Activated naive CD4-positive, alpha-beta T cell treated with anti-CD3 and anti-CD28 coated beads, Interleukin-2, amount 10 ng/mL, durations not matched to agents 7 days and 5 days (primary cell): ENCODE results near the gene CHML.
"Not testable (repeated sequence)": the region's sequence is repeated elsewhere in the genome, so short reads cannot be mapped to it uniquely, and the experiment has no call there.

Experiments
- CTCF ChIA-PET: fragments of 350-600 bp; sonication (Branson Sonifier 250); formaldehyde crosslinking; loops from one replicate; lab custom pipeline; 2021; ENCODE audit warnings: antibody characterized with exemption; lab: Charles Lee
- DNase-seq: peaks from one replicate; pipeline ENCODE4 v3.0.0-alpha.2; 2020
- H3K27ac Mint-ChIP-seq: one replicate; pipeline ENCODE4 v1.8.0; 2021; ENCODE audit warnings: mild to moderate bottlenecking, moderate library complexity, mixed read lengths
- H3K27me3 Mint-ChIP-seq: one replicate; pipeline ENCODE4 v1.8.0; 2021; ENCODE audit warnings: mild to moderate bottlenecking, mixed read lengths
- H3K36me3 Mint-ChIP-seq: one replicate; pipeline ENCODE4 v1.8.0; 2021; ENCODE audit warnings: mixed read lengths
- H3K4me1 Mint-ChIP-seq: one replicate; pipeline ENCODE4 v1.8.0; 2021; ENCODE audit warnings: mixed read lengths
- H3K4me3 Mint-ChIP-seq: one replicate; pipeline ENCODE4 v1.8.0; 2021; ENCODE audit warnings: mild to moderate bottlenecking, moderate library complexity, mixed read lengths
- H3K9me3 Mint-ChIP-seq: one replicate; pipeline ENCODE4 v1.8.0; 2021; ENCODE audit warnings: mixed read lengths

CHML gene

GRCh38 chr1:241659016-241659415 lies 18.8 kb upstream of the CHML start:
- H3K9me3 Mint-ChIP-seq, H3K4me1 Mint-ChIP-seq, H3K4me3 Mint-ChIP-seq, DNase-seq, H3K36me3 Mint-ChIP-seq, H3K27me3 Mint-ChIP-seq, H3K27ac Mint-ChIP-seq, CTCF ChIA-PET: not testable (repeated sequence)

GRCh38 chr1:241658081-241658793 lies 18.1 kb upstream of the CHML start:
- H3K4me3 Mint-ChIP-seq, result no peak overlapping the region
- no peaks in the 10 kb centered on the region for H3K4me1 Mint-ChIP-seq
- DNase-seq, result no peak
- H3K9me3 Mint-ChIP-seq, result no peaks in the 10 kb centered on the region
- CTCF ChIA-PET, result no interaction called here
- H3K27me3 Mint-ChIP-seq, result no peaks in the 10 kb centered on the region
- no peaks in the 10 kb centered on the region for H3K36me3 Mint-ChIP-seq
- no peak overlapping the region for H3K27ac Mint-ChIP-seq

- Mint-ChIP-seq H3K36me3 (no peaks in the 10 kb centered on the region), H3K4me3 (no peak overlapping the region), H3K4me1 (no peaks in the 10 kb centered on the region), H3K27me3 (peaks cover 5% of the 10 kb centered on the region), H3K27ac (no peak overlapping the region), H3K9me3 (no peaks in the 10 kb centered on the region)
- no peak for DNase-seq
- CTCF ChIA-PET, result no interaction called here
Observed at GRCh38 chr1:241654641-241655040, 14.5 kb upstream of the CHML start.

- H3K4me3 Mint-ChIP-seq, result no peak overlapping the region
- CTCF ChIA-PET, result interaction anchor here (0.9 kb wide), 1 partner anchor 12 kb away, joined by 3 read pairs; no protein-coding TSS in a partner anchor
- no peaks in the 10 kb centered on the region for H3K36me3 Mint-ChIP-seq
- DNase-seq, result no peak
- H3K9me3 Mint-ChIP-seq, result no peaks in the 10 kb centered on the region
- peaks cover 5% of the 10 kb centered on the region for H3K27me3 Mint-ChIP-seq
- no peak overlapping the region for H3K27ac Mint-ChIP-seq
- no peaks in the 10 kb centered on the region for H3K4me1 Mint-ChIP-seq
Observed at GRCh38 chr1:241654019-241654418, 13.8 kb upstream of the CHML start.

- H3K27ac Mint-ChIP-seq, result peak within 1 kb of the TSS; percentile 20
- no peaks in the 10 kb centered on the region for H3K36me3 Mint-ChIP-seq
- H3K4me3 Mint-ChIP-seq, result no peak within 1 kb of the TSS
- no peak for DNase-seq
- no peaks in the 10 kb centered on the region for H3K4me1 Mint-ChIP-seq
- peaks cover 5% of the 10 kb centered on the region for H3K27me3 Mint-ChIP-seq
- H3K9me3 Mint-ChIP-seq, result no peaks in the 10 kb centered on the region
- CTCF ChIA-PET, result no interaction called here
Observed at GRCh38 chr1:241652012-241652411, 11.8 kb upstream of the CHML start, which contains the start of gene WDR64. Gene WDR64 (plus strand): TSS chr1:241652281. CDS start chr1:241652485, 204 bp downstream.

GRCh38 chr1:241648159-241648558 lies 8.0 kb upstream of the CHML start:
- Mint-ChIP-seq H3K36me3 (no peaks in the 10 kb centered on the region), H3K4me1 (no peaks in the 10 kb centered on the region), H3K4me3 (no peak overlapping the region), H3K27me3 (peaks cover 5% of the 10 kb centered on the region), H3K9me3 (no peaks in the 10 kb centered on the region), H3K27ac (no peak overlapping the region)
- CTCF ChIA-PET, result interaction anchor here (0.6 kb wide), 1 partner anchor 348 kb away, joined by 6 read pairs; no protein-coding TSS in a partner anchor
- no peak for DNase-seq

GRCh38 chr1:241647658-241648057 lies 7.5 kb upstream of the CHML start:
- Mint-ChIP-seq H3K36me3 (no peaks in the 10 kb centered on the region), H3K9me3 (no peaks in the 10 kb centered on the region), H3K4me3 (no peak overlapping the region), H3K27ac (no peak overlapping the region), H3K27me3 (peaks cover 5% of the 10 kb centered on the region), H3K4me1 (no peaks in the 10 kb centered on the region)
- CTCF ChIA-PET, result interaction anchor here (0.6 kb wide), 1 partner anchor 348 kb away, joined by 6 read pairs; no protein-coding TSS in a partner anchor
- DNase-seq, result no peak

- Mint-ChIP-seq H3K27ac (no peak overlapping the region), H3K36me3 (no peaks in the 10 kb centered on the region), H3K4me1 (no peaks in the 10 kb centered on the region), H3K27me3 (peaks cover 5% of the 10 kb centered on the region), H3K4me3 (no peak overlapping the region), H3K9me3 (peaks cover 3% of the 10 kb centered on the region)
- CTCF ChIA-PET, result no interaction called here
- DNase-seq, result no peak
Observed at GRCh38 chr1:241646201-241646600, 6.0 kb upstream of the CHML start.

- Mint-ChIP-seq H3K27me3 (peaks cover 2% of the 10 kb centered on the region), H3K4me3 (no peak overlapping the region), H3K9me3 (peaks cover 3% of the 10 kb centered on the region), H3K36me3 (no peaks in the 10 kb centered on the region), H3K4me1 (peaks cover 5% of the 10 kb centered on the region), H3K27ac (no peak overlapping the region)
- CTCF ChIA-PET, result interaction anchor here (0.9 kb wide), 1 partner anchor 25 kb away, joined by 3 read pairs; no protein-coding TSS in a partner anchor
- DNase-seq, result no peak
Observed at GRCh38 chr1:241645199-241645598, 5.0 kb upstream of the CHML start.

GRCh38 chr1:241644259-241644658 lies 4.1 kb upstream of the CHML start:
- Mint-ChIP-seq H3K27ac (no peak overlapping the region), H3K27me3 (no peaks in the 10 kb centered on the region)
- CTCF ChIA-PET, result interaction anchor here (1.7 kb wide), 1 partner anchor 17 kb away, joined by 5 read pairs; no protein-coding TSS in a partner anchor

GRCh38 chr1:241642593-241642944 lies 2.4 kb upstream of the CHML start:
- CTCF ChIA-PET, result interaction anchor here (1.7 kb wide), 1 partner anchor 15 kb away, joined by 5 read pairs; no protein-coding TSS in a partner anchor
- peaks cover 5% of the 10 kb centered on the region for H3K36me3 Mint-ChIP-seq
- peaks cover 3% of the 10 kb centered on the region for H3K9me3 Mint-ChIP-seq
- no peak for DNase-seq
- H3K4me3 Mint-ChIP-seq, result no peak overlapping the region
- H3K27ac Mint-ChIP-seq, result no peak overlapping the region
- H3K4me1 Mint-ChIP-seq, result peaks cover 20% of the 10 kb centered on the region
- H3K27me3 Mint-ChIP-seq, result no peaks in the 10 kb centered on the region

More at GRCh38 chr1:241644259-241644658, 4.1 kb upstream of the CHML start:
- Mint-ChIP-seq H3K36me3 (no peaks in the 10 kb centered on the region), H3K9me3 (peaks cover 3% of the 10 kb centered on the region), H3K4me1 (peaks cover 5% of the 10 kb centered on the region), H3K4me3 (no peak overlapping the region)
- no peak for DNase-seq

- CTCF ChIA-PET, result interaction anchor here (1.1 kb wide), 1 partner anchor 12 kb away, joined by 3 read pairs; no protein-coding TSS in a partner anchor
- Mint-ChIP-seq H3K27ac (no peak overlapping the region), H3K4me3 (no peak overlapping the region), H3K27me3 (no peaks in the 10 kb centered on the region), H3K9me3 (peaks cover 3% of the 10 kb centered on the region), H3K4me1 (peaks cover 25% of the 10 kb centered on the region), H3K36me3 (peaks cover 9% of the 10 kb centered on the region)
- no peak for DNase-seq
Observed at GRCh38 chr1:241641773-241642592, 1.8 kb upstream of the CHML start.

GRCh38 chr1:241640867-241641622 lies 876 bp upstream of the CHML start:
- DNase-seq, result no peak
- peaks cover 32% of the 10 kb centered on the region for H3K4me1 Mint-ChIP-seq
- CTCF ChIA-PET, result interaction anchor here (0.9 to 1.1 kb wide), 3 partner anchors 13 to 37 kb away, joined by 3 read pairs; no protein-coding TSS in a partner anchor
- H3K9me3 Mint-ChIP-seq, result peaks cover 3% of the 10 kb centered on the region
- peak overlapping the region; percentile 66 for H3K4me3 Mint-ChIP-seq
- H3K36me3 Mint-ChIP-seq, result peaks cover 11% of the 10 kb centered on the region
- H3K27ac Mint-ChIP-seq, result peak overlapping the region; percentile 86
- H3K27me3 Mint-ChIP-seq, result no peaks in the 10 kb centered on the region
